HepG2 (cell line): ENCODE data around the gene CNOT8. TPM values are rescaled to one million over a fixed set of nuclear protein-coding genes. Genes with fewer than 3 reads are reported as not detected.
A peak's percentile ranks its signal among the peaks of the same experiment; 100 is the strongest.

Source experiments
- ATAC-seq: fragments of 200-7000 bp; cut with Tn5 transposase; 3 replicates; pipeline ENCODE4 v1.9.1; 2020; ENCODE audit warnings: mild to moderate bottlenecking, moderate library complexity
- BruUV-seq: library from RNA; stranded (reverse); fragments of 400-500 nt; replicated peaks from 2 replicates; lab custom pipeline; 2021; lab: Mats Ljungman, UMichigan
- CTCF ChIA-PET: fragments of 300-600 bp; formaldehyde crosslinking; extraction: SDS; loops from one replicate; lab custom pipeline; 2021; ENCODE audit warnings: low total read pairs, inconsistent platforms, low intra/inter-chr PET ratio; lab: Yijun Ruan, JAX
- POLR2A ChIA-PET: fragments of 350-600 bp; sonication (Branson Sonifier 250); formaldehyde crosslinking; loops from one replicate; lab custom pipeline; 2020; ENCODE audit warnings: antibody characterized with exemption, inconsistent platforms; lab: Yijun Ruan, JAX
- DNase-seq: peaks from one replicate; pipeline ENCODE4 v3.0.0-alpha.2; 2015; ENCODE audit warnings: low spot score
- FAIRE-seq: peaks from 3 replicates; lab custom pipeline; 2011; peaks lifted over from hg19 to GRCh38; lab: Jason Lieb, UNC
- H2AFZ ChIP-seq: one replicate; pipeline ENCODE4 v1.6.1; 2011; ENCODE audit warnings: low read length, inconsistent platforms
- H3K27ac ChIP-seq: fragments of 300-600 bp; 3 replicates; pipeline ENCODE4 v1.8.0; 2011; ENCODE audit warnings: mixed run types, mild to moderate bottlenecking, mixed read lengths, low read length, inconsistent platforms; ENCODE audit not compliant: insufficient read depth; ENCODE audit errors: extremely low read length
- H3K27me3 ChIP-seq, 2 experiments: fragments of 200-600 bp in 1 of 2; 2 replicates in 1 of 2; 3 replicates in 1 of 2; pipeline versions ENCODE4 v1.6.0 to v1.8.0; 2011; ENCODE audit warnings: low read length in 2 of 2, mild to moderate bottlenecking in 2 of 2, moderate library complexity in 2 of 2, inconsistent platforms in 1 of 2; ENCODE audit not compliant: insufficient read depth in 2 of 2, control insufficient read depth in 1 of 2
- H3K36me3 ChIP-seq, 2 experiments: fragments of 200-600 bp in 1 of 2; replicated peaks in 1 of 2; 2 replicates in 1 of 2; 3 replicates in 1 of 2; pipeline versions ENCODE4 v1.5.1 to v1.8.0; 2011; ENCODE audit warnings: low read length in 2 of 2, inconsistent platforms in 1 of 2; ENCODE audit not compliant: insufficient read depth in 2 of 2, control insufficient read depth in 1 of 2
- H3K4me1 ChIP-seq: 2 replicates; pipeline ENCODE4 v1.5.1; 2012; ENCODE audit warnings: low read length, inconsistent platforms; ENCODE audit not compliant: insufficient read depth
- H3K4me2 ChIP-seq: 2 replicates; pipeline ENCODE4 v1.6.0; 2011; ENCODE audit warnings: low read depth, low read length, inconsistent platforms
- H3K4me3 ChIP-seq, 3 experiments: fragments of 200-600 bp in 1 of 3; sonication (generic), shearing (Covaris generic) in 1 of 3; replicated peaks in 1 of 3; 2 replicates each; pipeline ENCODE4 v1.5.1; 2011 to 2016; ENCODE audit warnings: low read length in 3 of 3, inconsistent platforms in 2 of 3, low read depth in 2 of 3, mild to moderate bottlenecking in 2 of 3, control low read depth in 1 of 3, mixed read lengths in 1 of 3; ENCODE audit not compliant: insufficient read depth in 1 of 3
- H3K79me2 ChIP-seq: one replicate; pipeline ENCODE4 v1.6.1; 2011; ENCODE audit warnings: low read length, inconsistent platforms; ENCODE audit not compliant: insufficient read depth
- H3K9ac ChIP-seq: 2 replicates; pipeline ENCODE4 v1.6.0; 2011; ENCODE audit warnings: mild to moderate bottlenecking, low read depth, low read length, inconsistent platforms; ENCODE audit not compliant: insufficient read depth
- H3K9me3 ChIP-seq: 2 replicates; pipeline ENCODE4 v1.5.1; 2012; ENCODE audit warnings: mild to moderate bottlenecking, low read length
- H4K20me1 ChIP-seq: 2 replicates; pipeline ENCODE4 v1.6.0; 2011; ENCODE audit warnings: inconsistent platforms, mild to moderate bottlenecking, low read length, moderate library complexity; ENCODE audit not compliant: insufficient read depth
- AGO2 ChIP-seq: fragments of 200-400 bp; formaldehyde crosslinking; optimal IDR thresholded peaks from 2 replicates; pipeline ENCODE3; 2017; ENCODE audit warnings: mild to moderate bottlenecking, low read depth, low read length, moderate library complexity
- CBX5 ChIP-seq: sonication (generic); formaldehyde crosslinking; IDR thresholded peaks from 2 replicates; pipeline ENCODE4 v1.4.0; 2020; ENCODE audit warnings: missing genetic modification reagents, borderline replicate concordance
- DRAP1 ChIP-seq: IDR thresholded peaks from 2 replicates; pipeline ENCODE4 v1.6.1; 2016; ENCODE audit warnings: missing genetic modification reagents, missing compliant biosample characterization
- FOSL2 ChIP-seq: sonication (generic); formaldehyde crosslinking; IDR thresholded peaks from 2 replicates; pipeline ENCODE4 v1.4.0; 2020; ENCODE audit warnings: missing genetic modification reagents
- FOXK1 ChIP-seq: sonication (generic); formaldehyde crosslinking; IDR thresholded peaks from 2 replicates; pipeline ENCODE4 v1.4.0; 2020; ENCODE audit warnings: low read depth, missing genetic modification reagents, borderline replicate concordance
- FOXP1 ChIP-seq, 2 experiments: fragments of 450-650 bp in 1 of 2; IDR thresholded peaks; 2 replicates each; pipeline ENCODE4 v1.6.1; 2017 to 2018; ENCODE audit warnings: antibody characterized with exemption in 1 of 2
- MATR3 ChIP-seq: sonication (generic); formaldehyde crosslinking; IDR thresholded peaks from 2 replicates; pipeline ENCODE4 v1.4.0; 2020; ENCODE audit warnings: missing genetic modification reagents
- NR3C1 ChIP-seq: sonication (generic); formaldehyde crosslinking; IDR thresholded peaks from 2 replicates; pipeline ENCODE4 v1.4.0; 2020; ENCODE audit warnings: missing genetic modification reagents
- RARA ChIP-seq: IDR thresholded peaks from 2 replicates; pipeline ENCODE4 v1.6.1; 2016; ENCODE audit warnings: missing genetic modification reagents, missing compliant biosample characterization
- TARDBP ChIP-seq: sonication (generic); formaldehyde crosslinking; IDR thresholded peaks from 2 replicates; pipeline ENCODE4 v1.8.0; 2022; ENCODE audit warnings: mild to moderate bottlenecking, missing genetic modification reagents
- TEF ChIP-seq: sonication (generic); formaldehyde crosslinking; IDR thresholded peaks from 2 replicates; pipeline ENCODE4 v1.5.0; 2020; ENCODE audit warnings: missing genetic modification reagents
- ZNF34 ChIP-seq: sonication (generic); formaldehyde crosslinking; IDR thresholded peaks from 2 replicates; pipeline ENCODE4 v1.4.0; 2020; ENCODE audit warnings: mild to moderate bottlenecking, missing genetic modification reagents, borderline replicate concordance
- ZNF451 ChIP-seq: sonication (generic); formaldehyde crosslinking; IDR thresholded peaks from 2 replicates; pipeline ENCODE4 v1.5.0; 2020; ENCODE audit warnings: mild to moderate bottlenecking, missing genetic modification reagents
- ZNF7 ChIP-seq: IDR thresholded peaks from 2 replicates; pipeline ENCODE4 v1.6.1; 2016; ENCODE audit warnings: missing biosample characterization, missing genetic modification reagents
- WGBS: methylation state at CpG from one replicate; pipeline ENCODE4 v1.1.6; 2017; ENCODE audit warnings: low lambda C conversion rate; 5-methylcytosine and 5-hydroxymethylcytosine counted together
- in situ Hi-C: cut with HindIII; loops from 2 replicates; pipeline ENCODE4 v1.10.0; 2017; ENCODE audit warnings: low pct_unique_long_range_greater_than_20kb; ENCODE audit not compliant: extremely low pct_ligation_motif_present
- intact Hi-C: fragments of 100-400 bp; cut with micrococcal nuclease; formaldehyde crosslinking; loops from one replicate; pipeline ENCODE4 v1.10.0; 2022; ENCODE audit not compliant: unreplicated experiment
- polyA plus RNA-seq, 8 experiments: library from polyadenylated mRNA; depleted of rRNA in 3 of 8; stranded (reverse) in 7 of 8; unstranded in 1 of 8; fragments of >200 nt; fragmentation: Illumina TruSeq in 4 of 8; extraction: Trizol in 4 of 8; gene quantifications; 2 replicates each; pipeline versions ENCODE4 v1.2.1 to v1.2.3, GENCODE V29; 2011 to 2016; ENCODE audit warnings: low read depth in 4 of 8, missing spikeins in 1 of 8, mixed read lengths in 1 of 8; ENCODE audit not compliant: insufficient read depth in 1 of 8
- total RNA-seq, 5 experiments: library from RNA; depleted of rRNA; stranded (reverse); fragments of >200 nt; fragmentation: Illumina TruSeq; extraction: Trizol; gene quantifications; 2 replicates each; pipeline ENCODE4 v1.2.3, GENCODE V29; 2016; ENCODE audit warnings: low read depth in 1 of 5
- TF ChIP-seq, protein P1 (sequence below): IDR thresholded peaks from 2 replicates; pipeline ENCODE4 v1.6.1; 2016
- TF ChIP-seq, protein P2 (sequence below): sonication (generic); formaldehyde crosslinking; IDR thresholded peaks from 2 replicates; pipeline ENCODE4 v1.5.0; 2020; ENCODE audit warnings: mild to moderate bottlenecking, missing genetic modification reagents
- TF ChIP-seq, protein P3 (sequence below): sonication (generic); formaldehyde crosslinking; IDR thresholded peaks from 2 replicates; pipeline ENCODE4 v1.8.1; 2023; ENCODE audit warnings: mild to moderate bottlenecking, inconsistent platforms, moderate library complexity, missing genetic modification reagents, borderline replicate concordance
- TF ChIP-seq, protein P4 (sequence below), 2 experiments: fragments of 450-650 bp in 1 of 2; sonication (generic) in 1 of 2; formaldehyde crosslinking; IDR thresholded peaks; 2 replicates each; pipeline versions ENCODE4 v1.5.0 to v1.8.0; 2020 to 2022; ENCODE audit warnings: mild to moderate bottlenecking in 1 of 2, missing genetic modification reagents in 1 of 2

CNOT8 gene
- total and polyA plus RNA-seq, 2 of the 13 experiments (the other 11 are each of a cell fraction or from before 2014, with no cell fraction given) = 37.1 to 74.9 TPM

GRCh38 chr5:154860123-154860522, 1.7 kb downstream of the CNOT8 start:
- Histone ChIP-seq H3K27ac (peak overlapping the region; percentile 99), H3K27me3 (peaks cover 0 to 4% of the 10 kb centered on the region in 2 experiments; a peak in 1 of 5 replicates), H3K4me3 (peak overlapping the region; percentile 78 to 93 (median 85)), H3K4me1 (peaks cover 51% of the 10 kb centered on the region), H4K20me1 (peaks cover 30% of the 10 kb centered on the region), H3K4me2 (peak overlapping the region; percentile 95), H3K36me3 (peaks cover 4 to 24% of the 10 kb centered on the region in 2 experiments; a peak in 4 of 5 replicates), H3K9ac (peak overlapping the region; percentile 87), H2AFZ (no peak overlapping the region), H3K9me3 (no peaks in the 10 kb centered on the region), H3K79me2 (peaks cover 61% of the 10 kb centered on the region)
- intact Hi-C loops (no loop called here), in situ Hi-C loops (no loop called here)
- FAIRE-seq (peak; percentile 83), ATAC-seq (no peak), DNase-seq (peak; percentile 58)
- BruUV-seq = no TSS peak
- ChIA-PET POLR2A (interaction anchor here (1.3 to 1.8 kb wide), 5 partner anchors 8 to 78 kb away, joined by 3 to 13 read pairs (median 5); partner anchors contain the start of genes FAXDC2 and GEMIN5), CTCF (no interaction called here)
- 8% methylated on average over 5 of the region's 5 CpGs for WGBS
- TF ChIP-seq ZNF451 (CRISPR knock-in tag) (no peak), DRAP1 (0 out of 2 replicates have a peak, but pooled peaks have one; percentile 17), MATR3 (CRISPR knock-in tag) (no peak), FOXP1 (IDR thresholded peaks at IDR 0.05) (no peak), FOXP1 (CRISPR knock-in tag; IDR thresholded peaks at IDR 0.05) (peak; percentile 22; the same call in 1 of the 2 replicates), RARA (CRISPR knock-in tag) (no peak), FOSL2 (CRISPR knock-in tag) (peak; percentile 54), TEF (CRISPR knock-in tag) (no peak), ZNF34 (CRISPR knock-in tag) (no peak), FOXK1 (CRISPR knock-in tag) (no peak), ZNF7 (CRISPR knock-in tag) (no peak), AGO2 (no peak), CBX5 (CRISPR knock-in tag) (no peak; the same call in 1 of the 2 replicates), TARDBP (peak; percentile 47; the same call in 1 of the 2 replicates), NR3C1 (no peak)
- TF ChIP-seq, protein P1, sequence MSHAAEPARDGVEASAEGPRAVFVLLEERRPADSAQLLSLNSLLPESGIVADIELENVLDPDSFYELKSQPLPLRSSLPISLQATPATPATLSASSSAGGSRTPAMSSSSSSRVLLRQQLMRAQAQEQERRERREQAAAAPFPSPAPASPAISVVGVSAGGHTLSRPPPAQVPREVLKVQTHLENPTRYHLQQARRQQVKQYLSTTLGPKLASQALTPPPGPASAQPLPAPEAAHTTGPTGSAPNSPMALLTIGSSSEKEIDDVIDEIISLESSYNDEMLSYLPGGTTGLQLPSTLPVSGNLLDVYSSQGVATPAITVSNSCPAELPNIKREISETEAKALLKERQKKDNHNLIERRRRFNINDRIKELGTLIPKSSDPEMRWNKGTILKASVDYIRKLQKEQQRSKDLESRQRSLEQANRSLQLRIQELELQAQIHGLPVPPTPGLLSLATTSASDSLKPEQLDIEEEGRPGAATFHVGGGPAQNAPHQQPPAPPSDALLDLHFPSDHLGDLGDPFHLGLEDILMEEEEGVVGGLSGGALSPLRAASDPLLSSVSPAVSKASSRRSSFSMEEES (CRISPR knock-in tag) = no peak
- TF ChIP-seq, protein P2, sequence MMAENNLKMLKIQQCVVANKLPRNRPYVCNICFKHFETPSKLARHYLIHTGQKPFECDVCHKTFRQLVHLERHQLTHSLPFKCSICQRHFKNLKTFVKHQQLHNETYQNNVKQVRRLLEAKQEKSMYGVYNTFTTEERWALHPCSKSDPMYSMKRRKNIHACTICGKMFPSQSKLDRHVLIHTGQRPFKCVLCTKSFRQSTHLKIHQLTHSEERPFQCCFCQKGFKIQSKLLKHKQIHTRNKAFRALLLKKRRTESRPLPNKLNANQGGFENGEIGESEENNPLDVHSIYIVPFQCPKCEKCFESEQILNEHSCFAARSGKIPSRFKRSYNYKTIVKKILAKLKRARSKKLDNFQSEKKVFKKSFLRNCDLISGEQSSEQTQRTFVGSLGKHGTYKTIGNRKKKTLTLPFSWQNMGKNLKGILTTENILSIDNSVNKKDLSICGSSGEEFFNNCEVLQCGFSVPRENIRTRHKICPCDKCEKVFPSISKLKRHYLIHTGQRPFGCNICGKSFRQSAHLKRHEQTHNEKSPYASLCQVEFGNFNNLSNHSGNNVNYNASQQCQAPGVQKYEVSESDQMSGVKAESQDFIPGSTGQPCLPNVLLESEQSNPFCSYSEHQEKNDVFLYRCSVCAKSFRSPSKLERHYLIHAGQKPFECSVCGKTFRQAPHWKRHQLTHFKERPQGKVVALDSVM (CRISPR knock-in tag) = peak; percentile 75
- TF ChIP-seq, protein P3, sequence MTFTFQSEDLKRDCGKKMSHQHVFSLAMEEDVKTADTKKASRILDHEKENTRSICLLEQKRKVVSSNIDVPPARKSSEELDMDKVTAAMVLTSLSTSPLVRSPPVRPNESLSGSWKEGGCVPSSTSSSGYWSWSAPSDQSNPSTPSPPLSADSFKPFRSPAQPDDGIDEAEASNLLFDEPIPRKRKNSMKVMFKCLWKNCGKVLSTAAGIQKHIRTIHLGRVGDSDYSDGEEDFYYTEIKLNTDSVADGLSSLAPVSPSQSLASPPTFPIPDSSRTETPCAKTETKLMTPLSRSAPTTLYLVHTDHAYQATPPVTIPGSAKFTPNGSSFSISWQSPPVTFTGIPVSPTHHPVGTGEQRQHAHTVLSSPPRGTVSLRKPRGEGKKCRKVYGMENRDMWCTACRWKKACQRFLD (CRISPR knock-in tag) = no peak
- TF ChIP-seq, protein P4, sequence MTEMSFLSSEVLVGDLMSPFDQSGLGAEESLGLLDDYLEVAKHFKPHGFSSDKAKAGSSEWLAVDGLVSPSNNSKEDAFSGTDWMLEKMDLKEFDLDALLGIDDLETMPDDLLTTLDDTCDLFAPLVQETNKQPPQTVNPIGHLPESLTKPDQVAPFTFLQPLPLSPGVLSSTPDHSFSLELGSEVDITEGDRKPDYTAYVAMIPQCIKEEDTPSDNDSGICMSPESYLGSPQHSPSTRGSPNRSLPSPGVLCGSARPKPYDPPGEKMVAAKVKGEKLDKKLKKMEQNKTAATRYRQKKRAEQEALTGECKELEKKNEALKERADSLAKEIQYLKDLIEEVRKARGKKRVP (CRISPR knock-in tag; IDR thresholded peaks at IDR 0.05) = no peak
